ENCODE data around the gene DUSP15. TPM values are rescaled to one million over a fixed set of nuclear protein-coding genes. Genes with fewer than 3 reads are reported as not detected.

DUSP15 gene
- total and polyA plus RNA-seq, 2 of the 8 experiments (the other 6 are each of a cell fraction or from before 2014, with no cell fraction given), result 0.91 to 3.2 TPM

- TF ChIP-seq KDM1A (IDR thresholded peaks at IDR 0.05; ENCODE audit: borderline replicate concordance, low read length), result peak; percentile 98
- TF ChIP-seq ASH2L (IDR thresholded peaks at IDR 0.05; ENCODE audit: low read length), result no peak
- TF ChIP-seq ATF2 (IDR thresholded peaks at IDR 0.05; ENCODE audit: low read length), result no peak
- TF ChIP-seq CTCF (IDR thresholded peaks at IDR 0.05; ENCODE audit: control extremely low read depth in 1 of 3, insufficient read depth in 1 of 3, low read depth in 1 of 3, low read length in 3 of 3), result peak; percentile 98 to 100 (median 100)
These were observed 37.0 kb downstream of the DUSP15 start (continued) for GRCh38 chr20:31833130-31833930.

Measured in H1 (cell line).